Uterus (tissue), 4 donors: ENCODE data around the gene BLID. TPM values are rescaled to one million over a fixed set of nuclear protein-coding genes. Genes with fewer than 3 reads are reported as not detected.
A peak's percentile ranks its signal among the peaks of the same experiment; 100 is the strongest.

ENCODE experiments used
- DNase-seq, 2 donors: peaks; one replicate each; pipeline ENCODE4 v3.0.0-alpha.2; 2019 to 2020
- H3K27ac ChIP-seq, 2 donors: fragments of 200-600 bp; sonication (generic); 1 replicate in 1 of 2; 2 replicates in 1 of 2; pipeline ENCODE4 v1.5.1; 2016 to 2018
- H3K27me3 ChIP-seq, 2 donors: fragments of 200-600 bp; sonication (generic); one replicate each; pipeline ENCODE4 v1.5.1; 2018 to 2019; ENCODE audit warnings: control low read depth in 1 of 2
- H3K36me3 ChIP-seq, 2 donors: fragments of 200-600 bp; sonication (generic); one replicate each; pipeline ENCODE4 v1.5.1; 2019; ENCODE audit warnings: control low read depth in 1 of 2
- H3K4me1 ChIP-seq, 2 donors: fragments of 200-600 bp; sonication (generic); one replicate each; pipeline ENCODE4 v1.5.1; 2018 to 2019; ENCODE audit warnings: control low read depth in 1 of 2
- H3K4me3 ChIP-seq, 2 donors: fragments of 200-600 bp; sonication (generic); 1 replicate in 1 of 2; 2 replicates in 1 of 2; pipeline ENCODE4 v1.5.1; 2018 to 2019; ENCODE audit warnings: mild to moderate bottlenecking in 1 of 2
- H3K9me3 ChIP-seq, 2 donors: fragments of 200-600 bp; sonication (generic); one replicate each; pipeline ENCODE4 v1.5.1; 2019; ENCODE audit warnings: control low read depth in 1 of 2
- CTCF ChIP-seq, 4 experiments: fragments of 200-600 bp in 2 of 4; fragments of 450-650 bp in 2 of 4; sonication (generic) in 2 of 4; IDR thresholded peaks; one replicate each; pipeline ENCODE4 v1.5.1; 2016 to 2019; ENCODE audit warnings: antibody characterized with exemption in 4 of 4, mild to moderate bottlenecking in 2 of 4, moderate library complexity in 1 of 4
- POLR2A ChIP-seq, 2 donors: fragments of 450-650 bp; IDR thresholded peaks; one replicate each; pipeline ENCODE4 v1.6.1; 2016; ENCODE audit warnings: antibody characterized with exemption in 2 of 2, mild to moderate bottlenecking in 1 of 2, moderate library complexity in 1 of 2
- intact Hi-C: fragments of 100-400 bp; cut with DNase I; formaldehyde crosslinking; loops from one replicate; pipeline ENCODE4 v1.15.1; 2023; ENCODE audit warnings: low total_unique reads
- total RNA-seq, 4 donors: library from RNA; depleted of rRNA in 3 of 4; stranded (reverse); fragments of >200 nt in 3 of 4; gene quantifications; one replicate each; pipeline versions ENCODE4 v1.1.0 to v1.2.4, GENCODE V29; 2014 to 2023
- donor health status: DM: yes; HTN: yes; CAD: no.

Gene BLID
- total RNA-seq, 4 donors from 2014 or later: 0.77 to 14.0 (median 4.3) TPM

DNA sequence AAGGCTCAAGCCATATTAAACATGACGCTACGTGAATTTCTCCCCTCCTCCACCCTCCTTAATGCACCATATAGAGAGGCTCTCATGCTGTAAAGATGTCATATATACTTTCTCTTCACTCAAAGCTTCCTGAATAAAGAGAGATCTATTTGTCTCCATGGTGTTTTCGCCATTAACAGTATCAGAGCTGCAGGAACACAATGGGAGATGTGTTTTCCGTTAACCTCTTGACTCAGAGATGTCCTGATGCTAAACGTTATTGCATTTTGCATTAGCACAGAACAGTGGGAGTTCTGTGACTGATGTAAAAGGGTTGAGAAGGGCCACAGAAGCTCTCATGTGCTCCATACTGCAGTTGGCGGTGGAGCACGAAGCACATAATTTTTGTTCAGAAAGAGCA, 25.7 kb upstream of the BLID start:
- no peak overlapping the region for H3K27ac ChIP-seq

GRCh38 chr11:122140500-122140899, 24.5 kb upstream of the BLID start:
- Histone ChIP-seq H3K4me3 (no peak overlapping the region), H3K9me3 (no peaks in the 10 kb centered on the region), H3K27me3 (no peaks in the 10 kb centered on the region), H3K36me3 (no peaks in the 10 kb centered on the region), H3K4me1 (peaks cover 0 to 3% of the 10 kb centered on the region in 2 donors), H3K27ac (no peak overlapping the region)
- no peak for TF ChIP-seq CTCF (IDR thresholded peaks at IDR 0.05)
- TF ChIP-seq POLR2A (IDR thresholded peaks at IDR 0.05): no peak
- no peak for DNase-seq
- intact Hi-C loops: no loop called here

More for the DNA sequence above, 25.7 kb upstream of the BLID start:
- Histone ChIP-seq H3K36me3 (no peaks in the 10 kb centered on the region), H3K4me1 (peaks cover 0 to 3% of the 10 kb centered on the region in 2 donors), H3K4me3 (no peak overlapping the region), H3K9me3 (no peaks in the 10 kb centered on the region), H3K27me3 (no peaks in the 10 kb centered on the region)
- intact Hi-C loops: no loop called here
- no peak for TF ChIP-seq CTCF (IDR thresholded peaks at IDR 0.05)
- TF ChIP-seq POLR2A (IDR thresholded peaks at IDR 0.05): no peak
- DNase-seq: no peak

DNA sequence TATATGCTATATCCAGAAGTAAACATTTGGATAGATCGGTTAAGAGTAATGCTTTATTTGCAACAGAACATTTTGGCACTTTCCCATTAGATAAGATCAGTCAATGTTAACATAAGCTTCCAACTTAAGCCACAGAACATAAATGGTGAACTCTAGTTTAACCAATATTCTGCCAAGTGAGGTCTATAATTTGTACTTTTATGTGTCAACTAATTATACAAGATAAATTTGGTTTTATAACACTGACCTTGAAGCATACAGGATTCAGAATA, 23.5 kb upstream of the BLID start:
- Histone ChIP-seq H3K36me3 (no peaks in the 10 kb centered on the region), H3K27me3 (no peaks in the 10 kb centered on the region), H3K9me3 (no peaks in the 10 kb centered on the region), H3K4me3 (no peak overlapping the region), H3K27ac (peak overlapping the region in 1 of 2 donors; percentile 17), H3K4me1 (peaks cover 0 to 3% of the 10 kb centered on the region in 2 donors)
- intact Hi-C loops: no loop called here
- no peak for DNase-seq
- no peak for TF ChIP-seq CTCF (IDR thresholded peaks at IDR 0.05)
- TF ChIP-seq POLR2A (IDR thresholded peaks at IDR 0.05): no peak

DNA sequence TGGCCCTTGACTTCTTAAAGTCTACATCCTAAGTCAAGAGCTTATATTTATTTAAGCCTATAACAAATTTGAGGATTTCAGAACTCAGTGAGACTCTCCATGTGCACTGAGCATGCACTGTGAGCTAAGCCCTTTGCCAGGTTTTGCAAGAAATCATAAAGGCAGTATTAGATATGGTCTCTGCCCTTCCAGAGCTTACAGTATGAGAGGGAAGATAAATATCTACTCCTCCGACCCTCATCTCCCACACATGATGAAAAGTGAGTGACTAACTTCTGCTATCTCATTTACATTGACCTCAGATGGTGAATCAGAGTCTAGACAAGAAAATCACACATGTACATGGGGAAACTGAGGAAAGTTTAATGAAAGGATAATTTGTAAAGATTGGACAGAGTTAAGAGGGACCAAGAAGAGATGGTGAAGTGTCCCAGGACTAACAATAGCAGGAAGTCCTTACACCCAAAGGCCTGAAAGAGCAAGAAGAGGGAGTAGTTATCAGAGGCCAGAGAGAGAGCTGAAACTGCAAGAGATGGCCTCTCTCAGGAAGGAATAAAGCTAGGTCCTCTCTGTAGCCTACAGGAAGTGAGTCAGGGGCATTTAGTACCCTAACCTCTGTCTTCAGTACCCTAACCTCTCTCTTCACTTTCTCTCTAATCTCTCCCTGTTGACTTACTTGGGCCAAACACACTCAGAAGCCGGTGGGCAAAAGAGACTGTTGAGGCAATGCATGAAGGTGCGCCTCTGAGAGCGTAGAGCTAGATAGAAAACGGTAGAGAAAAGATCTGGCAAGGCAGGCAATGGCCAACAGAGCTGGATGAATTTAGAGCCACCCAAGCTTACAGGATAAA, 23.0 kb upstream of the BLID start:
- Histone ChIP-seq H3K27ac (peak overlapping the region in 1 of 2 donors; percentile 17), H3K4me3 (no peak overlapping the region), H3K4me1 (peaks cover 0 to 3% of the 10 kb centered on the region in 2 donors), H3K36me3 (no peaks in the 10 kb centered on the region), H3K9me3 (no peaks in the 10 kb centered on the region), H3K27me3 (no peaks in the 10 kb centered on the region)
- no peak for DNase-seq
- intact Hi-C loops: no loop called here
- TF ChIP-seq POLR2A (IDR thresholded peaks at IDR 0.05) (no peak), CTCF (IDR thresholded peaks at IDR 0.05) (no peak)

DNA sequence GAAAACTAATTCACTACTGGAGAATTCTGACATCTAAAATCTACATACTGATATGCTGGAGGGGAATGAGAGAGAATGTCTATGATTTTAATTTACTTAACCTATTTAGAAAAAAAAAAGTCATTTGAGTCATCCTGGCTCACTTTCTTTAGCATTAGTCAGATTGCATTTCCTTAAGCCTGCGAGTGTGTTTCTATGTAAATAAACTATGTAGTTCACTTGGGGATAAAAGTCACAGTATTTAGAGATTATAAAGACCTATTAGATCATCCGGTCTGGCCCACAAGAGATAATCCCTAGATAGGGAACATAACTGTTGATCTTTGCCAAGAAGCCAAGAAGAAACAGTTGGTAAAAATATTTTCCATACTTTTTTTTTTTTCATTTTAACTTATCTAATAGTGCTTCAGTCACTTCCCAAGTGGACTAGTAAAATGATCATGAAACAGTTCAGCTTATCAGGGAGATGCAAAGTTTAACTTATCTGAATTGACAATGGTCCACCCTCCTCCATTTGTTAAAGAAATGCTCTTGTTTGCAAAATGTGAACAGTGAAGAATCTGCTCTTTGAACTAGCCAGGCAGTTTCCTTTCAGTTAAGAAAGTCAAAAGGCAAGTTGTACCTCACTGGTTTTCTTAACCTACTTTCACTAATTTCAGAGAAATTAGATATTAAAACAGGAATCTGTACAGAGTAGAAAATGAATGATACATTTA, 21.2 kb upstream of the BLID start:
- Histone ChIP-seq H3K27ac (peak overlapping the region in 1 of 2 donors; percentile 17), H3K27me3 (no peaks in the 10 kb centered on the region), H3K4me3 (no peak overlapping the region), H3K36me3 (no peaks in the 10 kb centered on the region), H3K4me1 (peaks cover 0 to 3% of the 10 kb centered on the region in 2 donors), H3K9me3 (no peaks in the 10 kb centered on the region)
- no peak for DNase-seq
- intact Hi-C loops: no loop called here
- TF ChIP-seq POLR2A (IDR thresholded peaks at IDR 0.05) (no peak), CTCF (IDR thresholded peaks at IDR 0.05) (no peak)
